Inferior parietal cortex (tissue), 1 donor: ENCODE results near the gene TMEM120B.
A peak's percentile ranks its signal among the peaks of the same experiment; 100 is the strongest.
"Not testable (repeated sequence)": the region's sequence is repeated elsewhere in the genome, so short reads cannot be mapped to it uniquely, and the experiment has no call there.

Experiments used
- DNase-seq: peaks from one replicate; pipeline ENCODE4 v3.0.0-alpha.2; 2016; ENCODE audit errors: extremely low spot score

The TMEM120B gene

GRCh38 chr12:121773011-121773777 is 60.6 kb downstream of the TMEM120B start:
- DNase-seq: peak; percentile 60

- no peak for DNase-seq
Observed at GRCh38 chr12:121774968-121775474, 62.5 kb downstream of the TMEM120B start.

GRCh38 chr12:121775501-121775900 is 62.9 kb downstream of the TMEM120B start:
- no peak for DNase-seq

- DNase-seq: no peak
Observed at GRCh38 chr12:121776190-121777098, 63.9 kb downstream of the TMEM120B start.

- no peak for DNase-seq
Observed at GRCh38 chr12:121778567-121779421, 66.2 kb downstream of the TMEM120B start.

- no peak for DNase-seq
Observed at GRCh38 chr12:121779422-121779895, 66.9 kb downstream of the TMEM120B start.

GRCh38 chr12:121780429-121780828 is 67.9 kb downstream of the TMEM120B start:
- no peak for DNase-seq

- no peak for DNase-seq
Observed at GRCh38 chr12:121781484-121781997, 69.0 kb downstream of the TMEM120B start.

GRCh38 chr12:121781998-121782979 is 69.7 kb downstream of the TMEM120B start:
- DNase-seq: no peak

- no peak for DNase-seq
Observed at GRCh38 chr12:121783766-121784165, 71.2 kb downstream of the TMEM120B start.

GRCh38 chr12:121784460-121784859 is 71.9 kb downstream of the TMEM120B start:
- DNase-seq: no peak

- DNase-seq: no peak
Observed at GRCh38 chr12:121786440-121786825, 73.9 kb downstream of the TMEM120B start.

- DNase-seq: no peak
Observed at GRCh38 chr12:121787063-121788025, 74.8 kb downstream of the TMEM120B start.

GRCh38 chr12:121788176-121788818 is 75.7 kb downstream of the TMEM120B start:
- no peak for DNase-seq

- no peak for DNase-seq
Observed at GRCh38 chr12:121789233-121789781, 76.8 kb downstream of the TMEM120B start.

- no peak for DNase-seq
Observed at GRCh38 chr12:121789800-121790728, 77.5 kb downstream of the TMEM120B start.

- DNase-seq: not testable (repeated sequence)
Observed at GRCh38 chr12:121790785-121791184, 78.2 kb downstream of the TMEM120B start.
